K562 (cell line): ENCODE measurements around the gene ARHGAP32. TPM values are rescaled to one million over a fixed set of nuclear protein-coding genes. Genes with fewer than 3 reads are reported as not detected.

ENCODE experiments used
- BHLHE40 ChIP-seq: IDR thresholded peaks from 2 replicates; pipeline ENCODE4 v1.6.1; 2011; ENCODE audit warnings: low read length, improper control_type of control experiment
- BRCA1 ChIP-seq, 2 experiments: fragments of 450-650 bp in 1 of 2; sonication (generic) in 1 of 2; formaldehyde crosslinking in 1 of 2; IDR thresholded peaks; 2 replicates each; pipeline versions ENCODE4 v1.5.0 to v1.6.1; 2017 to 2020; ENCODE audit warnings: mild to moderate bottlenecking in 1 of 2, missing genetic modification reagents in 1 of 2
- C11orf30 ChIP-seq: fragments of 450-650 bp; IDR thresholded peaks from 2 replicates; pipeline ENCODE4 v1.6.1; 2016; ENCODE audit warnings: low read depth, mild to moderate bottlenecking
- CCAR2 ChIP-seq: fragments of 200-400 bp; formaldehyde crosslinking; IDR thresholded peaks from 2 replicates; pipeline ENCODE4 v1.6.1; 2017; ENCODE audit warnings: mild to moderate bottlenecking, low read depth, low read length
- DEAF1 ChIP-seq: fragments of 450-650 bp; formaldehyde crosslinking; IDR thresholded peaks from 2 replicates; pipeline ENCODE4 v1.4.0; 2020; ENCODE audit warnings: mild to moderate bottlenecking, moderate library complexity
- FIP1L1 ChIP-seq: fragments of 200-400 bp; formaldehyde crosslinking; IDR thresholded peaks from 2 replicates; pipeline ENCODE4 v1.6.1; 2018; ENCODE audit warnings: mild to moderate bottlenecking, low read depth, low read length; ENCODE audit not compliant: poor library complexity, severe bottlenecking
- FOXJ2 ChIP-seq: fragments of 200-800 bp; sonication (Bioruptor generic); IDR thresholded peaks from 2 replicates; pipeline ENCODE4 v1.6.1; 2016; ENCODE audit warnings: missing genetic modification characterization, missing compliant biosample characterization
- NR4A1 ChIP-seq, 2 experiments: fragments of 250-450 bp in 1 of 2; fragments of 450-650 bp in 1 of 2; sonication (Bioruptor Pico) in 1 of 2; IDR thresholded peaks; 2 replicates each; pipeline versions ENCODE4 v1.4.0 to v1.6.1; 2016 to 2020; ENCODE audit warnings: mild to moderate bottlenecking in 2 of 2, missing compliant biosample characterization in 1 of 2, missing genetic modification characterization in 1 of 2, moderate library complexity in 1 of 2
- SRSF1 ChIP-seq: fragments of 200-400 bp; formaldehyde crosslinking; IDR thresholded peaks from 2 replicates; pipeline ENCODE4 v1.6.1; 2017; ENCODE audit warnings: mild to moderate bottlenecking, low read depth, low read length, moderate library complexity
- TCF7L2 ChIP-seq: fragments of 150-350 bp; IDR thresholded peaks from 2 replicates; pipeline ENCODE4 v1.6.1; 2016; ENCODE audit warnings: low read depth, mild to moderate bottlenecking, low read length, moderate library complexity
- WHSC1 ChIP-seq: IDR thresholded peaks from one replicate; pipeline ENCODE4 v1.6.1; 2012; ENCODE audit warnings: low read length, control low read depth, inconsistent platforms
- ZNF384 ChIP-seq: IDR thresholded peaks from 2 replicates; pipeline ENCODE4 v1.6.1; 2012; ENCODE audit warnings: low read depth, low read length, improper control_type of control experiment
- ZNF79 ChIP-seq: fragments of 250-450 bp; sonication (Bioruptor Pico); IDR thresholded peaks from 2 replicates; pipeline ENCODE4 v1.4.0; 2020; ENCODE audit warnings: low read depth, mild to moderate bottlenecking, moderate library complexity
- ZNF830 ChIP-seq: fragments of 250-450 bp; sonication (Bioruptor Pico); IDR thresholded peaks from 2 replicates; pipeline ENCODE4 v1.5.0; 2021; ENCODE audit warnings: mild to moderate bottlenecking
- polyA plus RNA-seq, 8 experiments: library from polyadenylated mRNA; depleted of rRNA in 4 of 8; stranded (reverse) in 5 of 8; unstranded in 3 of 8; fragments of >200 nt; fragmentation: Nextera tagmentation in 2 of 8; fragmentation: Illumina TruSeq in 1 of 8; extraction: Ambion mirVana in 2 of 8; extraction: Trizol in 1 of 8; gene quantifications; 2 replicates each; pipeline versions ENCODE4 v1.2.1 to v1.2.3, GENCODE V29; 2011 to 2014; ENCODE audit warnings: inconsistent platforms in 1 of 8, missing spikeins in 1 of 8
- total RNA-seq, 7 experiments: library from RNA; depleted of rRNA in 6 of 7; stranded (reverse); fragments of >200 nt in 6 of 7; fragmentation: Illumina TruSeq in 2 of 7; extraction: Trizol in 2 of 7; gene quantifications; 2 replicates each; pipeline versions ENCODE4 v1.2.1 to v1.2.3, GENCODE V29; 2011 to 2021; ENCODE audit warnings: low replicate concordance in 1 of 7
- TF ChIP-seq, protein P1 (sequence below), 2 experiments: fragments of 450-650 bp; formaldehyde crosslinking in 1 of 2; IDR thresholded peaks; 2 replicates each; pipeline versions ENCODE4 v1.4.0 to v1.6.1; 2014 to 2020; ENCODE audit warnings: mild to moderate bottlenecking in 2 of 2, borderline replicate concordance in 1 of 2, low read depth in 1 of 2

ARHGAP32 gene
- total and polyA plus RNA-seq, 9 of the 15 experiments (the other 6 are each of a cell fraction or from before 2014, with no cell fraction given) = 0.18 TPM; not detected in 8

DNA sequence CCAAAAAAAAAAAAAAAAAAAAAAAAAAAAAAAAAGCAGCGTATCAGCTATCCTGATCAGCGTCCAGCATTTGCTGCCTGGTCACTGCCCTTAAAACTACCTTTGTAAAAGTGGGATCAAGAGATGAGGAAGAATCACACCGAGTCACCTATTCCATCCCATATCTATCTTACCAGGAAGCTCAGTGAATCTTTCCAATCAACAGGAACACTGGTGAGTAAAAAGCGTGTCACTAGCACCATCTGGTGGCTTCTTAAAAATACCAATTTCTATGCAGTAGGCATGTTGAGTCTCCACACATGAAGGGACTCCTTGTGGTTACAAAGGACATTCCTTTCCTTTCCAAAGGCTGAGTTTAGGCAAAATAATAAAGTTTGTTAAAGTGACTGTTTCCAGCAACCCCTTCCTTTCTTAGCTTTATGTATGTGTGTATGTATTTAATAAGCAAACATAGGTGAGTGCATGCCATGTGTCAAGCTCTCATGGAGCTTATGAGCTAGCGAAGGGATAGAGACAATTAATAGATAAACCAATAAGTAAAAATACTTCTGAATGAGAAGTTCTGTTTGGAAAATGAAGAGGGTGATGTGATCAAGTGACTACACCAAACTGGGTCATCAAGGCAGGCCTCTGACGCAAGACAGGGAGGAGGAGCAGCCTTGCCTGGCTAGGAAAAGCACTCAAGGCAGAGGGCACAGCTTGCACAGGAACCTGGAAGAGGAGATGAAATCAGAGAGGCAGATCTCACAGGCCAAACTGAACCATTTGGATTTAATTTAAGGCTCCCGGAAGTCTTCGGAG lies 235.5 kb downstream of the ARHGAP32 start (continued):
- TF ChIP-seq, protein P1, sequence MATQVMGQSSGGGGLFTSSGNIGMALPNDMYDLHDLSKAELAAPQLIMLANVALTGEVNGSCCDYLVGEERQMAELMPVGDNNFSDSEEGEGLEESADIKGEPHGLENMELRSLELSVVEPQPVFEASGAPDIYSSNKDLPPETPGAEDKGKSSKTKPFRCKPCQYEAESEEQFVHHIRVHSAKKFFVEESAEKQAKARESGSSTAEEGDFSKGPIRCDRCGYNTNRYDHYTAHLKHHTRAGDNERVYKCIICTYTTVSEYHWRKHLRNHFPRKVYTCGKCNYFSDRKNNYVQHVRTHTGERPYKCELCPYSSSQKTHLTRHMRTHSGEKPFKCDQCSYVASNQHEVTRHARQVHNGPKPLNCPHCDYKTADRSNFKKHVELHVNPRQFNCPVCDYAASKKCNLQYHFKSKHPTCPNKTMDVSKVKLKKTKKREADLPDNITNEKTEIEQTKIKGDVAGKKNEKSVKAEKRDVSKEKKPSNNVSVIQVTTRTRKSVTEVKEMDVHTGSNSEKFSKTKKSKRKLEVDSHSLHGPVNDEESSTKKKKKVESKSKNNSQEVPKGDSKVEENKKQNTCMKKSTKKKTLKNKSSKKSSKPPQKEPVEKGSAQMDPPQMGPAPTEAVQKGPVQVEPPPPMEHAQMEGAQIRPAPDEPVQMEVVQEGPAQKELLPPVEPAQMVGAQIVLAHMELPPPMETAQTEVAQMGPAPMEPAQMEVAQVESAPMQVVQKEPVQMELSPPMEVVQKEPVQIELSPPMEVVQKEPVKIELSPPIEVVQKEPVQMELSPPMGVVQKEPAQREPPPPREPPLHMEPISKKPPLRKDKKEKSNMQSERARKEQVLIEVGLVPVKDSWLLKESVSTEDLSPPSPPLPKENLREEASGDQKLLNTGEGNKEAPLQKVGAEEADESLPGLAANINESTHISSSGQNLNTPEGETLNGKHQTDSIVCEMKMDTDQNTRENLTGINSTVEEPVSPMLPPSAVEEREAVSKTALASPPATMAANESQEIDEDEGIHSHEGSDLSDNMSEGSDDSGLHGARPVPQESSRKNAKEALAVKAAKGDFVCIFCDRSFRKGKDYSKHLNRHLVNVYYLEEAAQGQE (IDR thresholded peaks at IDR 0.05; ENCODE audit: borderline replicate concordance) = peak; percentile 61; the same call in 1 of the 2 replicates
- TF ChIP-seq, protein P1 (CRISPR knock-in tag; IDR thresholded peaks at IDR 0.05; ENCODE audit: low read depth) = no peak
- no peak for TF ChIP-seq WHSC1
- no peak for TF ChIP-seq FIP1L1
- no peak for TF ChIP-seq BHLHE40
- TF ChIP-seq TCF7L2 = no peak
- no peak for TF ChIP-seq FOXJ2 (tag)
- TF ChIP-seq SRSF1 = no peak
- no peak for TF ChIP-seq CCAR2
- no peak for TF ChIP-seq ZNF79
- no peak for TF ChIP-seq C11orf30
- peak; percentile 39 for TF ChIP-seq ZNF384
- no peak for TF ChIP-seq NR4A1 (CRISPR knock-in tag; IDR thresholded peaks at IDR 0.05)
- TF ChIP-seq NR4A1 (tag; IDR thresholded peaks at IDR 0.05) = no peak
- TF ChIP-seq DEAF1 = peak; percentile 64
- no peak for TF ChIP-seq ZNF830 (CRISPR knock-in tag)
- TF ChIP-seq BRCA1 (IDR thresholded peaks at IDR 0.05) = no peak
- no peak for TF ChIP-seq BRCA1 (CRISPR knock-in tag; IDR thresholded peaks at IDR 0.05)
